GM12874 (cell line): ENCODE results near the gene DCLK2.

Experiments
- TF ChIP-seq, protein P1 (sequence below): IDR thresholded peaks from 2 replicates; pipeline ENCODE4 v1.5.1; 2011; ENCODE audit warnings: low read depth, mild to moderate bottlenecking, control low read depth, low read length, moderate library complexity; ENCODE audit not compliant: insufficient read depth

Gene DCLK2

GRCh38 chr4:150209140-150209829 is 131.0 kb downstream of the DCLK2 start:
- TF ChIP-seq, protein P1, sequence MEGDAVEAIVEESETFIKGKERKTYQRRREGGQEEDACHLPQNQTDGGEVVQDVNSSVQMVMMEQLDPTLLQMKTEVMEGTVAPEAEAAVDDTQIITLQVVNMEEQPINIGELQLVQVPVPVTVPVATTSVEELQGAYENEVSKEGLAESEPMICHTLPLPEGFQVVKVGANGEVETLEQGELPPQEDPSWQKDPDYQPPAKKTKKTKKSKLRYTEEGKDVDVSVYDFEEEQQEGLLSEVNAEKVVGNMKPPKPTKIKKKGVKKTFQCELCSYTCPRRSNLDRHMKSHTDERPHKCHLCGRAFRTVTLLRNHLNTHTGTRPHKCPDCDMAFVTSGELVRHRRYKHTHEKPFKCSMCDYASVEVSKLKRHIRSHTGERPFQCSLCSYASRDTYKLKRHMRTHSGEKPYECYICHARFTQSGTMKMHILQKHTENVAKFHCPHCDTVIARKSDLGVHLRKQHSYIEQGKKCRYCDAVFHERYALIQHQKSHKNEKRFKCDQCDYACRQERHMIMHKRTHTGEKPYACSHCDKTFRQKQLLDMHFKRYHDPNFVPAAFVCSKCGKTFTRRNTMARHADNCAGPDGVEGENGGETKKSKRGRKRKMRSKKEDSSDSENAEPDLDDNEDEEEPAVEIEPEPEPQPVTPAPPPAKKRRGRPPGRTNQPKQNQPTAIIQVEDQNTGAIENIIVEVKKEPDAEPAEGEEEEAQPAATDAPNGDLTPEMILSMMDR = peak; percentile 47

- TF ChIP-seq, protein P1 = no peak
Observed at GRCh38 chr4:150211016-150211415, 132.8 kb downstream of the DCLK2 start.

GRCh38 chr4:150211799-150212445 is 133.7 kb downstream of the DCLK2 start:
- TF ChIP-seq, protein P1 = no peak

- TF ChIP-seq, protein P1 = no peak
Observed at GRCh38 chr4:150212485-150212884, 134.2 kb downstream of the DCLK2 start.

DNA sequence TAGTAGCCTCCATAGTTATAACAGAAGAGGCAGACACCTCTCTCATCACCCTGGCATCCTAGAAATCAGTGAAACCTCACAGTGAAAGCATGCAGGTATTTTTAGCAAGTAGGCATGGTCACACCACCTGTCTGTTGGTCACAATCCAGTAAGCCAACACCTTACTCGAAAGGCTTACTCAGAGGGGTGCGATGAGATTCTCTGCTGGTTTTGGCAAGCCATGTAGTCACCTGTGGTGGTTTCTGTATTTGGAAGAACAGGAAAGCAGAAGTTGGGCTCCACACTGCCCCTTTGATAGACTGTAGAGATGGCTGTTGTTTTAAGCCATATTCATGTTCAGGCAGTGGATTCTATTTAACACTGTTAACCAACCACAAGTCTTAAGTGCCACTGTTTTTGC is 134.7 kb downstream of the DCLK2 start:
- TF ChIP-seq, protein P1 = no peak

DNA sequence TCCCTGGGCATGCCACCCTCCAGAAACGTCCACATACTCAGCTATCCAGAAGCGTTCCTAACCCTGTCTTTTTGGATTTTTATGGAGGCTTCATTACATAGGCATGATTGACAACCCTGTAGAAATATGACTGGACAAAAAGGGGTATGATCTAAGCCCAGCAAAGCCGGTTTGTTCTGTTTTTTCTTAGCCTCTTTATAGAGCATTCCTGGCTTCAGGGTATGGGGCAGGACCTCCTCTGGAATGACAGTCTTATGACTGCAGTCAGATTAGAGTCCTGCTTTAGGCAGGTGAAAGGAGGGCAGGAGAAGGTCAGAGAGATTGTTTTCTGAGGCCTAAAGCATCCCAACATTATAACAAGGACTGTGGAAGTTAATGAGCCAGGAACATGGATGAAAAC is 137.4 kb downstream of the DCLK2 start:
- TF ChIP-seq, protein P1 = no peak

- TF ChIP-seq, protein P1 = no peak
Observed at GRCh38 chr4:150216726-150217125, 138.5 kb downstream of the DCLK2 start.
